Measurements from ENCODE around the gene CDC42BPA.
"Not testable (repeated sequence)": the region's sequence is repeated elsewhere in the genome, so short reads cannot be mapped to it uniquely, and the experiment has no call there.

CDC42BPA gene

DNA sequence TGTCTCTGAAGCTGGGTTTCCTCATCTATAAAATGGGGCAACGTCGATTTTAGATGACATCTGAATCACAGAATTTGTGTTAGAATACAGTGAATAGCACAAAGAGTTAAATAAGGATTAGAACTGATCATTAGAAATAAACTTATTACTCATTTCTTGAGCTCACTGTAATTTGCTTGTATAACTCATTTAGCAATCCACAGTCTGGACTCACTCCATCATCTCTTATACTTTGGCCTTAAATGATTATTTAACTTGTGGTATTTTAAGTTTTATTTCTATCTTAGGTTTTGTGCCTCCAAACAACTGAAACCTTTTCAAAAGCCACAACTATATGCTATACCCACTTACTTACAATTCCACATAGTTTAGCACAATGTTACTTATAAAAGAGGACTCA is 128.0 kb downstream of the CDC42BPA start:
- no peak for DNase-seq

DNA sequence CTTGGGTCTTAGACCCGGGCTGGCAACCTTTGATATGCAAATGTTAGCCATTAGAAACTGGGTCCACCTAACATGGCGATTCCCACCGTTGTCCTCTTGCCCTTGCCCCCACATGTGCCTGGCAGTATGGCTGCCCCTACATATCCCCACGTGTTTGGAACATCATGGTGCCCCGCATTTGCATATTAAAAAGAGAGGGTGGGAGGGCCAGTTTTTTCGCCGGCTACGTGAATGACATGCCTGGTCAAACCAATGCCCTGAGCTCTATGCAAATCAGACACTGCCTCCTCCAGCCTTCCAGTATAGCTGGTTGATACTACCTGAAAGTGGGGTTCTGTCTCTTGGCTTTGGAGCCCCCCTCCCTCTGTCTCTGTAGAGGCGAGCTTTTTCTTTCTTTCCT is 133.0 kb downstream of the CDC42BPA start:
- no peak for DNase-seq

DNA sequence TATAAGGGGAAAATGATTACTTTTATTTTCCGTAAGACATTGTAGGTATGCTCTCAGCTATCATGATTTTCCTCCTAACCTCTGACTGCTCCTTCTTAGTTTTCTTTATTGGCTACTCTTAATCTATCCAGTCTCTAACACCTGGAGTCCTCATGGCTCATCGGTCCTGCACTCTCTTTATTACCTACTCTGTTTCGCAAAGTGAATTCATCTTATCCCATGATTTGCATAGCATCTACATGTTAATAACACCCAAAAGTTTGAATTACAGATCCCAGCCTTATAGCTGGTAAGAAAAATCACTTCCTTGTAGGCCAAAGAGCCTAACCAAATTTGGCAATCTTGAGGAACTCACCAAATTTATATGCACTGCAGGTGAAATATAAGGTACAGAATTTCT is 136.3 kb downstream of the CDC42BPA start:
- no peak for DNase-seq

GRCh38 chr1:227175611-227176010 is 142.7 kb downstream of the CDC42BPA start:
- DNase-seq: no peak

- no peak for DNase-seq
Measured at GRCh38 chr1:227174164-227174563, 144.1 kb downstream of the CDC42BPA start.

DNA sequence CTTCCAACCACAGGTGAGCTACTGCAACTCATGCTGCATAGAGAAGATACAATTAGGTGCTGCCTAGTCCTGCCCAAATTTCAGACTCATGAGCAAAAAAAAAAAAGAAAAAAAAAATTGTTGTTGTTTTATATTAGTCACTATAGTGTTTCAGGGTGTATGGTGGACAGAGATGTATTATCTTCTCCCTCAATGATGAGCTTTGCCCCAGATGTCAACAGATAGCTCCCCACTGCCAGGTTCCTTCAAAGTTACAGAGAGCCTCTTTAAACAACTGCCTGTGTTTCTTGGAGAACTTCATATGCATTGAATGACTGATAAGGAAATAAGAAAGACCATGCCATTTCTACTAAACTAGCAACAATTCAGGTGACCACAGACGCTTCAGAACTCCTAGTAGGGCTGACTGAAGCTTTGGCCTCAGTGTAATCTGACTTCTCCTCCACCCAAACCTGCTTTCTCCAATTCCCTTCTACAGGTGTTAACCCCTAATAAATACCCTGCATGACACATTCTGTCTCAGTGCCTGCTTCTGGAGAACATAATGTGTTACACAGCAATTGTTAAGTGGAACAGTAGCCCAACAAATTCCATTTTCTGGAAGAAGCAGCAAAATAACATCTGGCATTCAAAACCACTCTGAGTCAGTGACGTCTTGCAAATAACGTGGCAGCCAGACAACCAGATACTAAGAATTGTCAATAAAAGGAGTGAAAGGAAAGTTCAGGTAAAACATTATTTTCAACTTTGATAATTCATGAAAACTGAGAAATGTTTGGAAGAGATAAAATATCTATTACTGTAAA is 147.7 kb downstream of the CDC42BPA start:
- DNase-seq: no peak

DNA sequence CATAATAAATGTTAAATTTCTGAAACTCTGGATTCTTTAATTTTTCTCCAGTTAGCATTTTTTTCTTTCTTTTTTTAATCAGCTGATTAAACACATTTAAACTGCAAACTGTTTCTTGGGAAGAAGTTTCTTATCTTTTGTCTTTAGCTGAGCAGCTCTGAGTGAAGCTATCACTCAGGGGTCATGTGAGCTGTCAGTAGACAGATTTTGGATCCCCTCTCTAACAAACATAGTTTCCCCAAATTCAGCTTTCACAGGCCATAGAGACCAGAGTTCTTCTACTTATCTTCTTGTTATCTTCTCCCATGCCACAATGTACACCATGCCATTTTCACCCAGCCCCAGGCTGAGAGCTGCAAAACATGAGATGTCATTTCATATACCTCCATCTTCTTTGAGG is 148.9 kb downstream of the CDC42BPA start:
- no peak for DNase-seq

DNA sequence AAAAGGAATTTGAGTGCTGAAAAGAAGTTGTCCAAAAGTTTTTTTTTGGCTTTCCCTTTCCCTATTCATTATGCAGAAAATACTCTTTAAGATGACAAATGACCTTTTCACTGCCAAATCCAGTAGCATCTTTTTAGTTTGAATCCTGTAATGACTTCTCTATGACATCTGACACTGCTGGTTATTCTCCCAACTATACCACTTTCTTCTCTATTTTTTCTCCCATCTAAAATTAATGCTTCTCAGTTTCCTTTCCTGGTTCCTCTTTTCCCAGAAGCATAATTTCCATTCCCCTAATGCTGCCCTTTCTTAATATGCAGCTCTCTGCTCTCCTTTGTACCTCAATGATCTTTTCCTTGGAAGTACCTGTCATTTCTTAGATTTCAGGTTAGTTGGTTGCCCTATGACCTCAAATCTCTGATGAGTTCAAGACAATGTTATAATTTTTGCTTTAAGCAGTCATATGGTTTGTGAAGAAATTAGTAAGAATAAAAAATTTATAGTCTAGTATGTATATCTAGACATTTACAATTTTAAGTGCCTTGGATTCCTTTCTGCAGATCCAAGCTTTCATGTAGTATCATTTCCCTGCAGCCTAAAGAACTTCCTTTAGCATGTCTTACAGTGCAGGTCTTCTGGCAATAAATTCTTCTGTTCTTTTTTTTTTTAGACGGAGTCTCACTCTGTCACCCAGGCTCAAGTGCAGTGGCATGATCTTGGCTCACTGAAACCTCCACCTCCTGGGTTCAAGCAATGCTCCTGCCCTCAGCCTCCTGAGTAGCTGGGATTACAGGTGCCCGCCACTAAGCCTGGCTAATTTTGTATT is 150.8 kb downstream of the CDC42BPA start:
- DNase-seq: no peak

DNA sequence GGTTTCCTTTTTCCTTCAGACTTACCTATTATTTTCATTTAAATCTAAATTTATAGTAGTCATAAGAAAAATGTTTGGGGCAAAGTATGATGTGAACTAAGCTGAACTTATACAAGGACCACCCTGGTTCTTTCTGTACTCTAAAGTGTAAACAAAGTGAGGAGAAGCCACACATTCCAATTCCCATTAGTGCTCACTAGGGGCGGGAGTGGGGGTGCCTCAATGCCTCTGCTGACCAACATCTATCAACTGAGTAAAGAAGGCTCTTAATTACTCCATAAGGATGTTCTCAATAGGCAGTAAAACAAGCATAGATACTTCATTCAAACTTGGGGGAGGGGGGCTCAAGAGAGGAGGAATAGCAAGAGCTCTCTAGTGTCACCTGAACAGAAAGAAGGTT is 151.7 kb downstream of the CDC42BPA start:
- DNase-seq: no peak

GRCh38 chr1:227161470-227161869 is 156.8 kb downstream of the CDC42BPA start:
- no peak for DNase-seq

- no peak for DNase-seq
Measured at GRCh38 chr1:227156520-227156919, 161.8 kb downstream of the CDC42BPA start.

- DNase-seq: no peak
Measured at GRCh38 chr1:227155688-227156087, 162.6 kb downstream of the CDC42BPA start.

DNA sequence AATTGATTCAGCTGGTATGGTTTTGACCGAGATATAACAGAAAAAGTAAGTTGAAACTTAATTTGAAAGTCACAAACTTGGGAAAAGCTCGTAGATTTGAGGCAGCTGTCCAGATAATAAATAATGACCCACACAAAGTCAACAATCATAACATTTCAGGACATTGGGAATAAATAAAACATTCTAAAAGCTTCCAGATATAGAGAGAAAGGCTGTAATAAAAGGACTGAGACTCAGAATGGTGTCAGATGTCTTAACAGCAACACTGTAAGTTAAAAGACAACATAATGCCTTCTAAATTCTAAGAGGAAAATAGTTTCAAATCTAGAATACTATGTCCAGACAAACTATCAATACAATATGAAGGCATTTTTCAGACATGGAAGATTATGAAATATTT is 163.3 kb downstream of the CDC42BPA start:
- no peak for DNase-seq

DNA sequence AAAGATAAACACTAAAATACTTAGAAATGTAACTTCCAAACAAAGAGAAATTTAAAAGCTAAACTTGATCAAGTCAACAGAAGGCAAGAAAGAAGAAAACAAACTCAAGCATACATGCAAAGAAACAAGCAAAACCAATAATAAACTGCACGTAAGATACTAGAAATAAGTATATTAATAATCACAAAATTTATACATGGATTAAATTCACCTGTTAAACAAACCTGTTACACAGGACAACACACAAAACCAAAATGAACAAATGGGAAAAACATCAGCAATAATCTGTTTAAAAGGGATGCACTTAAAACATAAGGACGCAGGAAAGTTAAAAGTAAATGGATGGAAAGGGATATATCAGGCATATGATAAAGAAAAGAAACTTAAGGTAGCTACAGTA is 165.8 kb downstream of the CDC42BPA start:
- DNase-seq: no peak

GRCh38 chr1:227140376-227140775 is 177.9 kb downstream of the CDC42BPA start:
- no peak for DNase-seq

GRCh38 chr1:227136210-227136820 is 182.0 kb downstream of the CDC42BPA start:
- DNase-seq: no peak

- no peak for DNase-seq
Measured at GRCh38 chr1:227134686-227135314, 183.5 kb downstream of the CDC42BPA start.

- not testable (repeated sequence) for DNase-seq
Measured at GRCh38 chr1:227132695-227133094, 185.6 kb downstream of the CDC42BPA start.

DNA sequence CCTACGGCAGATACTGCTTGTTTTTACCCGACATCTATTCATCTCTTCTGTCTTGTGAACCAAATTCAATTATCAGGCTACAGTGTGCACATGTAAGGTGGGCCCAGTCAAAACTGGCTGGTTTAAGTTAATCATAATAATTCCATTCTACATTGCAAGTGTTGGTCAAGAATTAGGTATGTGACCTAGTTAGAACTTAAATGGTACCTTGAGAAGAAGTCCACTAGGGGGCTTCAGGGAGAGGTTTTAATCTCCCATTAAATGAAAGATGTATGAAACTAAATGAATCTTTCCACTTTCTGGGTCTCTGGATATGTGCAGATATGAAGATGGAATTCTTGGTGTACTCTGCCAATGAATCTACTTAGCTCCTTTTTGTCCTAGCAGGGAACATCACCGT is 187.1 kb downstream of the CDC42BPA start:
- peak; percentile 48 for DNase-seq

- no peak for DNase-seq
Measured at GRCh38 chr1:227127891-227128290, 190.4 kb downstream of the CDC42BPA start.

- no peak for DNase-seq
Measured at GRCh38 chr1:227125929-227126545, 192.3 kb downstream of the CDC42BPA start.

- no peak for DNase-seq
Measured at GRCh38 chr1:227124473-227124872, 193.8 kb downstream of the CDC42BPA start.

DNA sequence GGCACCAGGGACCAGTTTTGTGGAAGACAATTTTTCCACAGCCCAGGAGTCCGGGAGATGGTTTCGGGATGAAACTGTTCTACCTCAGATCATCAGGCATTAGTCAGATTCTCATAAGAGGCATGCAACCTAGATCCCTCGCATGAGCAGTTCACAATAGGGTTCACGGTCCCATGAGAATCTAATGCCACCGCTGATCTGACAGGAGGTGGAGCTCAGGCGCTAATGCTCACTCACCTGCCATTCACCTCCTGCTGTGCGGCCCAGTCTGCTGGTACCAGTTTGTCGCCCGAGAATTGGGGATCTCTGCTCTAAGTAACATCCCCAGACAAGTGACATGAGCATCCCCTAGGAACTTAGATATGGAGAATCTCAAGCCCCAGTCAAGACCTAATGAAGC is 197.5 kb downstream of the CDC42BPA start:
- DNase-seq: peak; percentile 7
